ENCODE measurements around the gene TTC22. TPM values are rescaled to one million over a fixed set of nuclear protein-coding genes. Genes with fewer than 3 reads are reported as not detected.
"Not testable (repeated sequence)": the region's sequence is repeated elsewhere in the genome, so short reads cannot be mapped to it uniquely, and the experiment has no call there.

TTC22 gene
- total RNA-seq, 2 experiments from 2014 or later: 6.9 to 8.6 TPM

- intact Hi-C loops (cut with micrococcal nuclease): no loop called here
- Mint-ChIP-seq H3K27ac (no peak overlapping the region), H3K4me3 (no peak overlapping the region), H3K4me1 (ENCODE audit: low read depth) (no peaks in the 10 kb centered on the region), H3K9me3 (no peaks in the 10 kb centered on the region), H3K36me3 (ENCODE audit: low read depth) (peaks cover 4% of the 10 kb centered on the region), H3K27me3 (ENCODE audit: low read depth) (no peaks in the 10 kb centered on the region)
- CTCF ChIA-PET: no interaction called here
- DNase-seq: no peak
These were observed 13.5 kb downstream of the TTC22 start for GRCh38 chr1:54787604-54788003.

GRCh38 chr1:54786778-54787177 is 14.3 kb downstream of the TTC22 start:
- Mint-ChIP-seq H3K36me3 (ENCODE audit: low read depth) (peaks cover 5% of the 10 kb centered on the region), H3K4me1 (ENCODE audit: low read depth) (no peaks in the 10 kb centered on the region), H3K27me3 (ENCODE audit: low read depth) (no peaks in the 10 kb centered on the region), H3K9me3 (no peaks in the 10 kb centered on the region), H3K27ac (no peak overlapping the region), H3K4me3 (no peak overlapping the region)
- DNase-seq: no peak
- CTCF ChIA-PET: no interaction called here
- intact Hi-C loops (cut with micrococcal nuclease): no loop called here

GRCh38 chr1:54784066-54784465 is 17.1 kb downstream of the TTC22 start:
- DNase-seq: no peak
- no peaks in the 10 kb centered on the region for H3K4me1 Mint-ChIP-seq (ENCODE audit: low read depth)
- CTCF ChIA-PET: interaction anchor here (0.8 kb wide), 1 partner anchor 13 kb away, joined by 3 read pairs; no protein-coding TSS in a partner anchor
- no peaks in the 10 kb centered on the region for H3K9me3 Mint-ChIP-seq
- intact Hi-C loops (cut with micrococcal nuclease): no loop called here
- H3K27ac Mint-ChIP-seq: no peak overlapping the region
- H3K27me3 Mint-ChIP-seq (ENCODE audit: low read depth): no peaks in the 10 kb centered on the region
- H3K36me3 Mint-ChIP-seq (ENCODE audit: low read depth): peaks cover 7% of the 10 kb centered on the region
- H3K4me3 Mint-ChIP-seq: no peak overlapping the region

- H3K27me3 Mint-ChIP-seq (ENCODE audit: low read depth): no peaks in the 10 kb centered on the region
- H3K36me3 Mint-ChIP-seq (ENCODE audit: low read depth): peaks cover 7% of the 10 kb centered on the region
- no peaks in the 10 kb centered on the region for H3K9me3 Mint-ChIP-seq
- no peak overlapping the region for H3K4me3 Mint-ChIP-seq
- no peaks in the 10 kb centered on the region for H3K4me1 Mint-ChIP-seq (ENCODE audit: low read depth)
- intact Hi-C loops (cut with micrococcal nuclease): no loop called here
- CTCF ChIA-PET: interaction anchor here (0.8 to 2.7 kb wide), 3 partner anchors 9 to 19 kb away, joined by 3 to 8 read pairs (median 3); partner anchors contain the start of gene TTC22
- H3K27ac Mint-ChIP-seq: no peak overlapping the region
- no peak for DNase-seq
These were observed 18.5 kb downstream of the TTC22 start for GRCh38 chr1:54782588-54782987.

- Mint-ChIP-seq H3K4me3 (no peak overlapping the region), H3K27ac (no peak overlapping the region), H3K4me1 (ENCODE audit: low read depth) (no peaks in the 10 kb centered on the region), H3K27me3 (ENCODE audit: low read depth) (no peaks in the 10 kb centered on the region), H3K9me3 (no peaks in the 10 kb centered on the region), H3K36me3 (ENCODE audit: low read depth) (peaks cover 7% of the 10 kb centered on the region)
- no peak for DNase-seq
- CTCF ChIA-PET: interaction anchor here (1.4 to 2.7 kb wide), 2 partner anchors 10 to 19 kb away, joined by 3 to 8 read pairs; partner anchors contain the start of gene TTC22
- intact Hi-C loops (cut with micrococcal nuclease): no loop called here
These were observed 19.0 kb downstream of the TTC22 start for GRCh38 chr1:54782156-54782555.

- Mint-ChIP-seq H3K4me1 (ENCODE audit: low read depth) (no peaks in the 10 kb centered on the region), H3K27ac (no peak overlapping the region), H3K4me3 (no peak overlapping the region), H3K27me3 (ENCODE audit: low read depth) (no peaks in the 10 kb centered on the region), H3K9me3 (no peaks in the 10 kb centered on the region), H3K36me3 (ENCODE audit: low read depth) (peaks cover 4% of the 10 kb centered on the region)
- no peak for DNase-seq
- intact Hi-C loops (cut with micrococcal nuclease): no loop called here
- CTCF ChIA-PET: interaction anchor here (1.4 to 2.7 kb wide), 2 partner anchors 11 to 20 kb away, joined by 3 to 8 read pairs; partner anchors contain the start of gene TTC22
These were observed 19.9 kb downstream of the TTC22 start for GRCh38 chr1:54781023-54781723.

GRCh38 chr1:54777431-54777830 is 23.7 kb downstream of the TTC22 start:
- intact Hi-C loops (cut with micrococcal nuclease): no loop called here

GRCh38 chr1:54777011-54777410 is 24.1 kb downstream of the TTC22 start:
- Mint-ChIP-seq H3K27me3 (ENCODE audit: low read depth) (no peaks in the 10 kb centered on the region), H3K9me3 (no peaks in the 10 kb centered on the region), H3K4me1 (ENCODE audit: low read depth) (no peaks in the 10 kb centered on the region), H3K4me3 (no peak overlapping the region), H3K27ac (no peak overlapping the region), H3K36me3 (ENCODE audit: low read depth) (peaks cover 3% of the 10 kb centered on the region)
- CTCF ChIA-PET: interaction anchor here (1.0 to 1.9 kb wide), 2 partner anchors 15 to 277 kb away, joined by 4 read pairs; no protein-coding TSS in a partner anchor
- no peak for DNase-seq
- intact Hi-C loops (cut with micrococcal nuclease): no loop called here

More at GRCh38 chr1:54777431-54777830, 23.7 kb downstream of the TTC22 start:
- peaks cover 3% of the 10 kb centered on the region for H3K36me3 Mint-ChIP-seq (ENCODE audit: low read depth)
- no peak overlapping the region for H3K4me3 Mint-ChIP-seq
- no peaks in the 10 kb centered on the region for H3K27me3 Mint-ChIP-seq (ENCODE audit: low read depth)
- CTCF ChIA-PET: interaction anchor here (1.0 to 1.9 kb wide), 2 partner anchors 15 to 278 kb away, joined by 4 read pairs; no protein-coding TSS in a partner anchor
- no peaks in the 10 kb centered on the region for H3K4me1 Mint-ChIP-seq (ENCODE audit: low read depth)
- no peaks in the 10 kb centered on the region for H3K9me3 Mint-ChIP-seq
- no peak for DNase-seq
- H3K27ac Mint-ChIP-seq: no peak overlapping the region

- H3K4me1 Mint-ChIP-seq (ENCODE audit: low read depth); H3K9me3 Mint-ChIP-seq; H3K36me3 Mint-ChIP-seq (ENCODE audit: low read depth); DNase-seq; intact Hi-C loops (cut with micrococcal nuclease); H3K27ac Mint-ChIP-seq; H3K27me3 Mint-ChIP-seq (ENCODE audit: low read depth); H3K4me3 Mint-ChIP-seq: not testable (repeated sequence)
- CTCF ChIA-PET: interaction anchor here (1.0 to 1.9 kb wide), 2 partner anchors 16 to 277 kb away, joined by 4 read pairs; no protein-coding TSS in a partner anchor
These were observed 25.0 kb downstream of the TTC22 start for GRCh38 chr1:54775828-54776721.

GRCh38 chr1:54774820-54775498 is 26.2 kb downstream of the TTC22 start:
- CTCF ChIA-PET: no interaction called here
- Mint-ChIP-seq H3K36me3 (ENCODE audit: low read depth) (no peaks in the 10 kb centered on the region), H3K9me3 (no peaks in the 10 kb centered on the region), H3K4me1 (ENCODE audit: low read depth) (no peaks in the 10 kb centered on the region), H3K27ac (no peak overlapping the region), H3K4me3 (no peak overlapping the region), H3K27me3 (ENCODE audit: low read depth) (no peaks in the 10 kb centered on the region)
- no peak for DNase-seq
- intact Hi-C loops (cut with micrococcal nuclease): no loop called here

- Mint-ChIP-seq H3K4me3 (no peak overlapping the region), H3K27ac (no peak overlapping the region), H3K36me3 (ENCODE audit: low read depth) (no peaks in the 10 kb centered on the region), H3K4me1 (ENCODE audit: low read depth) (no peaks in the 10 kb centered on the region), H3K9me3 (no peaks in the 10 kb centered on the region), H3K27me3 (ENCODE audit: low read depth) (no peaks in the 10 kb centered on the region)
- intact Hi-C loops (cut with micrococcal nuclease): no loop called here
- CTCF ChIA-PET: no interaction called here
- no peak for DNase-seq
These were observed 28.2 kb downstream of the TTC22 start for GRCh38 chr1:54772951-54773350.

GRCh38 chr1:54768093-54768492 is 33.0 kb downstream of the TTC22 start:
- Mint-ChIP-seq H3K4me1 (ENCODE audit: low read depth) (peaks cover 10% of the 10 kb centered on the region), H3K9me3 (no peaks in the 10 kb centered on the region), H3K27me3 (ENCODE audit: low read depth) (no peaks in the 10 kb centered on the region), H3K4me3 (no peak overlapping the region), H3K27ac (no peak overlapping the region), H3K36me3 (ENCODE audit: low read depth) (no peaks in the 10 kb centered on the region)
- intact Hi-C loops (cut with micrococcal nuclease): loop anchor here (1.0 kb wide), 1 partner anchor 42 kb away; no protein-coding TSS in a partner anchor
- CTCF ChIA-PET: interaction anchor here (1.1 to 2.1 kb wide), 2 partner anchors 24 to 31 kb away, joined by 3 to 5 read pairs; no protein-coding TSS in a partner anchor
- DNase-seq: peak; percentile 30
